ENCODE data around the gene TIGIT.
"Not testable (repeated sequence)": the region's sequence is repeated elsewhere in the genome, so short reads cannot be mapped to it uniquely, and the experiment has no call there.

The TIGIT gene

GRCh38 chr3:114293838-114294535, at the start of gene TIGIT:
Gene TIGIT (plus strand): TSS chr3:114294028. CDS start chr3:114294062, 34 bp downstream.
- no peak within 1 kb of the TSS for H3K4me3 ChIP-seq (ENCODE audit: low read depth, low read length)

- H3K4me3 ChIP-seq (ENCODE audit: low read depth, low read length) = no peak overlapping the region
Observed at GRCh38 chr3:114252954-114253353, 40.9 kb upstream of the TIGIT start.

DNA sequence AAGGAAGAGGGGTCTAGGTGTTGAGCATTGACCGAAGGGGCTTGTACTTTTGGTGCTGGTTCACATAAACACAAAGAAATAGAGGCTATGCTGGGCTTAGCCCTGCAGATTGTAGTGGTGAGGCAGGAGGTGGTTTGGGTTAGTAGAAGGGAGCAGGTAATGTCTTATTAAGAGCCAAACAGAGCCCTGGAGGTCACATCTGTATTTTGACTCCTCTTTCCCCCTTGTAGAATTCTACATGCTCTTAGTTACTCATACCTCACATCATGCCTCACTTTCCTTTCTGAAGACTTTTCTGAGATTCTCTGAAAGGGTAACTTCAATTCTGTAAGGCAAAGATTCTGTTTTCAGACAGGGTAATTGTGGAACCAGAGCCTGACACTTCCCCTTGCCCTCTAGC, 40.3 kb upstream of the TIGIT start:
- H3K4me3 ChIP-seq (ENCODE audit: low read depth, low read length) = no peak overlapping the region

GRCh38 chr3:114259566-114259965, 34.3 kb upstream of the TIGIT start:
- H3K4me3 ChIP-seq (ENCODE audit: low read depth, low read length) = no peak overlapping the region

DNA sequence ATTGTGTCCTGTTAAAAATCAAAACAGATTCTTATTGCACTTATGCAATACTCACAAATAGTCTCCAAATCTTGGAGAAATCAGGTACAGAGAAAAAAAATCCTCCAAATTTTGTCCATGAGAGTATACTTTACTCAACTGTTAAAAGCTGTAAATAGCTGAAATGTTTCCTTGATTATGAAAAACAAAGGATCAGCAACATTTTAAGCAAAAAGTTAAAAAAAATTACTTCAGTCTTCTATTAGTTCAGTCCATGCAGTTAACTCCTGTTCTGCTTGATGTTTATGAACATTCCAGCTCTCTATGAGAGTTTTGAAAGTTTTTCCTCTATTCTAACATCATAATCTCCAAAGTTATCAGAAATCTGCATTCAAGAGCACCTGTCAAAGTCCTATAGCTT, 33.7 kb upstream of the TIGIT start:
- no peak overlapping the region for H3K4me3 ChIP-seq (ENCODE audit: low read depth, low read length)

- no peak overlapping the region for H3K4me3 ChIP-seq (ENCODE audit: low read depth, low read length)
Observed at GRCh38 chr3:114270019-114270418, 23.8 kb upstream of the TIGIT start.

DNA sequence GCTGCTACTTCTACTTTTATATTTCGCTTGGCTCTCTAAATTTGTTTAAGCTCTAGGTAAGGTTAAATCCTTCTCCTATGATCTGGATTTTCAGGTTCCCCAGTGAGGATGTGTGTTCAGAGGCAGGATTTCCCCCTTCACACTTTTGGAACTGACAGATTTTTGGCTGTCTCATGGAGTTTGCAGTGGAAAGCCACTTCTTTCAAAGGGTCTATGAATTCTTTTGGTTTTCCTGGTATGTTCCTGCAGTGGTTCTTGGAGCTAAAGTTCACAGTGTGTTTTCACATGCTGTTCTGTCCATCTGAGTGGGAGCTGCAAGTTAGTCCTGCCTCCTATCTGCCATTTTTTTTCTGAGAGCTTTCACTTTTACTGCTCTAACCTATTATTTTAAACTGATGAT, 21.6 kb upstream of the TIGIT start:
- no peak overlapping the region for H3K4me3 ChIP-seq (ENCODE audit: low read depth, low read length)

DNA sequence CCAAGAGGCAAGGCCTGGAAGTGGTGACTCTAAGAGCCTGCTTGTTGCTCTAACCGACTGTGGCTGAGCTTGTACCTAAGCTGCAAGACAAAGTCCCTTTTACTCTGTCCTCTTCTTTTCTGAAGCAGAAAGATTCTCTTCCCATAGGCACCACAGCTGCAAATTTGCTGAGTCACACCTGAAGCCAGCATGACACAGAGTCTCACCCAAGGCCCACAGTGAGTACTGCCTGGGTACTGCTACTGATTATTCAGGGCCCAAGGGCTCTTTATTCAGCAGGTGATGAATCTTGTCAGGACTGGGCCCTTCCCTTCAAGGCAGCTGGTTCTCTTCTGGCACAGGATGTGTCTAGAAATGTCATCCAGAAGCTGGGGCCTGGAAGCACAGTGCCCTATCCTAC, 18.9 kb upstream of the TIGIT start:
- H3K4me3 ChIP-seq (ENCODE audit: low read depth, low read length) = no peak overlapping the region

DNA sequence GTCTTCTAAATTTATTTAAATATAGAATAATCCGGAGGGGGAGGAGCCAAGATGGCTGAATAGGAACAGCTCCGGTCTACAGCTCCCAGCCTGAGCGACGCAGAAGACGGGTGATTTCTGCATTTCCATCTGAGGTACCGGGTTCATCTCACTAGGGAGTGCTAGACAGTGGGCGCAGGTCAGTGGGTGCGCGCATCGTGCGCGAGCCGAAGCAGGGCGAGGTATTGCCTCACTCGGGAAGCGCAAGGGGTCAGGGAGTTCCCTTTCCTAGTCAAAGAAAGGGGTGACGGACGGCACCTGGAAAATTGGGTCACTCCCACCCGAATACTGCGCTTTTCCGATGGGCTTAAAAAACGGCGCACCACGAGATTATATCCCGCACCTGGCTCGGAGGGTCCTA, 17.0 kb upstream of the TIGIT start:
- H3K4me3 ChIP-seq (ENCODE audit: low read depth, low read length) = not testable (repeated sequence)

- H3K4me3 ChIP-seq (ENCODE audit: low read depth, low read length) = no peak overlapping the region
Observed at GRCh38 chr3:114284644-114285043, 9.2 kb upstream of the TIGIT start.

DNA sequence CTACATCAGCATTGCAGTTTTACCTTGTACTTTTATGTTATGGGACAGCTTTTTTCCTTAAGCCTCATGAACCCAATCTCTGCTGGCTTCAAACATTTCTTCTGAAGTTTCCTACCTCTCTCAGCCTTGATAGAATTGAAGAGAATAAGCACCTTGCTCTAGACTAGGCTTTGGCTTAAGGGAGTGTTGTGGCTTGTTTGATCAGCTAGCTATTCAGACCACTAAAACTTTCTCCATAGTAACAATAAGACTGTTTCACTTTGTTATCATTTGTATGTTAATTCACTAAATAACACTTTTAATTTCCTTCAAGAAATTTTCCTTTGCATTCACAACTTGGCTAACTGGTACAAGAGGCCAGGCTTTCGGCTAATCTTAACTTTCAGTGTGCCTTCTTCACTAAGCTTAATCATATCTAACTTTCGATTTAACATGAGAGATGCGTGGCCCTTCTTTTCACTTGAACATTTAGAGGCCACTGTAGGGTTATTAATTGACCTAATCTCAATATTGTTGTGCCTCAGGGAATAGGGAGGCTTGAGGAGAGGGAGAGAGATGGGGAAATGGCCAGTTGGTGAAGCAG, 8.1 kb upstream of the TIGIT start:
- no peak overlapping the region for H3K4me3 ChIP-seq (ENCODE audit: low read depth, low read length)

GRCh38 chr3:114286266-114286665, 7.6 kb upstream of the TIGIT start:
- no peak overlapping the region for H3K4me3 ChIP-seq (ENCODE audit: low read depth, low read length)

GRCh38 chr3:114290911-114291901, 2.6 kb upstream of the TIGIT start:
- H3K4me3 ChIP-seq (ENCODE audit: low read depth, low read length) = no peak overlapping the region

GRCh38 chr3:114294940-114295480, 1.2 kb downstream of the TIGIT start:
- no peak overlapping the region for H3K4me3 ChIP-seq (ENCODE audit: low read depth, low read length)

DNA sequence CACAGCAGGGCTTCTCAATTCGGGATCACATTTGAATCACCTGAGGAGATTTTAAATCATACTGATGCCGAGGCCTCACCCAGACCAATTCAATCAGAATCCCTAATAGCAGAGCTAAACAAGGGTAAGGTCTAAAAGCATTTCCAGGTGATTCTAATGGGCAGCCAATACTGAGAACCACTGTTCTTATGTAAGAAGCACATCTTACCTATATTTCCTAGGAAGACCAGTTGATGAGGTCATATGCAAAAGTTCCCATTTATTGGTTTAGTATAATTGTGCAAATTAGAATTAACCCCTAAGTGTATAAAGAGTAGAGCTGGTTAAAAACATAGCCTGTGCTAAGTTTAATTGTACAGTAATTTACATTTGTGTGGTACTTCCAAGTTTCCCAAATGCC, 2.1 kb downstream of the TIGIT start:
- no peak overlapping the region for H3K4me3 ChIP-seq (ENCODE audit: low read depth, low read length)

DNA sequence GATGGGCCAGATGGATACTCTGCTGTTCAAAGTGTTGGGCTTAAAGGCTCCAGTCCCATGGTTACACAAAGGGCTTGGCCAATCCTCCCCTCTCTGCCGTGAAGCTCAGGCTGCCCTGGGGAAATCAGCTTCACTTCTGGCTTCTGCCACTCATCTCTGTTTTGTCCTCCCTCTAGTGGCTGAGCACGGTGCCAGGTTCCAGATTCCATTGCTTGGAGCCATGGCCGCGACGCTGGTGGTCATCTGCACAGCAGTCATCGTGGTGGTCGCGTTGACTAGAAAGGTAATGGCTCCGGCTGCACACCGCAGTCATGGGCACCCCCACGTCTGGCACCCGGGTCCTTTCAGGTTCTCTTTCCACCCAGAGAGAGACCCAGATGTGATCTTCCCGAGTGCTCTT, 5.6 kb downstream of the TIGIT start:
- H3K4me3 ChIP-seq (ENCODE audit: low read depth, low read length) = no peak overlapping the region

DNA sequence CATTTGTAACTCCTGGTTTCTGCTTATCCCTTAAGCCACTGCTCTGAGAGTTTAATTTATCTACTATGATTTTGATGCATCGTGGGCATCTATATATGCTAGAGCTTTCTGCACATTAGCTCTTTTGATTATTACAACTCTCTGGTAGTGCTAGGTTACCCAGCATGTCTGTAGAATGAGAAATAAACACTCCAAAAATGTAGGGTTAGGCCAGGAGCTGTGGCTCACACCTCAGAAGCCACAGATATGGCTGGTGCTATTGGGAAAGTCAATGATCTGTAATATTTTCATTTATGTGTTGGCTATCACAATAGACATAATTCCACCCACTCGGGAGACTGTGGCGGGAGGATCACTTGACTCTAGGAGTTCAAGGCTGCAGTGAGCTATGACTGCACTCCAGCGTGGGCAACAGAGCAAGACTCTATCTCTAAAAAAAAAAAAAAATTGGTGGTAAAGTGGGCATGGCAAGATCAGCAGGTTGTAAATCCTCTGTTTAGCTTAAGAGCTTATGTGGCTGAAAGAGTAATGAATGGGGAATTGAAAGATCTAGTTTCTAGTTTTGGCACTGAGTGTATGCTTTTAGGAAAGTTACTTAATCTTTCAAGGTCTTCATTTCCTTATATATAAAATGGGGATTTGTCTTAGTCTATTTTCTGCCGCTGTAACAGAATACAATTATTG, 6.3 kb downstream of the TIGIT start:
- no peak overlapping the region for H3K4me3 ChIP-seq (ENCODE audit: low read depth, low read length)

DNA sequence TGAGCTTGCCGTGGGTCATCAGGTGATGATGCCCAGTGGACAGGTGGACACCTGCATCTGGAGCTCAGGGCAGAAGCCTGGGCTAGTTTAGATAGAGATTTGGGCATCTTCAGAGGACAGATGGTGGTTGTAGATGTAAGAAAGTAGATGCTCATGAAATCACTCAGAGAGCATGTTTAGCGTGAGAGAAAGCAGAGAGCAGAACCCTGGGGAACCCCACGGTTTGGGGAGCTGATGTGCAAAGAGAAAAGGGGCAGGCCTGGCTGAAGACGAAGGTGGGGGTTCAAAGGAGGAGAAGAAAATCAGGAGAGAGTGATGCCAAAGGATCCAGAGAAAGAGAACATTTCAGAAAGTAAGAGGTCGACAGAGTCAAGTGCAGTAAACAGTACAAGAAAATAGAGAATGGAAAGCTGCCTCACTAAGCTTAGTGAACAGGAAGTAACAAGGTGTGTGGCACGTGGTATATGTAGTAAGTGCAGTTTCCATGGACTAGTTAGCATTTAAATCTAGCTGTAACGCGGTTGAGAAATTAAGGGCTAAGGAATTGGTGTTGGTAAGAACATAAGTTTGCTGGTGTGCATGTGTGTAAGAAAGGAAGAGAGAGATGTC, 13.5 kb downstream of the TIGIT start:
- no peak overlapping the region for H3K4me3 ChIP-seq (ENCODE audit: low read depth, low read length)

GRCh38 chr3:114307832-114308231, 14.0 kb downstream of the TIGIT start:
- no peak overlapping the region for H3K4me3 ChIP-seq (ENCODE audit: low read depth, low read length)

DNA sequence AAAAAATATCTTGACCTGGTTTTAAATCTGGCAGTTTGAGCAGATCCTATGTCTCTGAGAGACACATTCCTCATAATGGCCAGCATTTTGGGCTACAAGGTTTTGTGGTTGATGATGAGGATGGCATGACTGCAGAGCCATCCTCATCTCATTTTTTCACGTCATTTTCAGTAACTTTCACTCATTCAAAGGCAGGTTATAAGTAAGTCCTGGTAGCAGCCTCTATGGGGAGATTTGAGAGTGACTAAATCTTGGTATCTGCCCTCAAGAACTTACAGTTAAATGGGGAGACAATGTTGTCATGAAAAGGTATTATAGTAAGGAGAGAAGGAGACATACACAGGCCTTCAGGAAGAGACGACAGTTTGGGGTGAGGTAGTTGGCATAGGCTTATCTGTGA, 14.5 kb downstream of the TIGIT start:
- no peak overlapping the region for H3K4me3 ChIP-seq (ENCODE audit: low read depth, low read length)

Measured in iPS-11a (cell line).